DND-41 (cell line): ENCODE data around the gene C17orf107.

ENCODE experiments used
- EZH2 ChIP-seq: IDR thresholded peaks from 3 replicates; pipeline ENCODE4 v1.6.1; 2012; ENCODE audit warnings: borderline replicate concordance, low read depth, mild to moderate bottlenecking, moderate library complexity, low read length, inconsistent platforms; ENCODE audit not compliant: severe bottlenecking
- TF ChIP-seq, protein P1 (sequence below): IDR thresholded peaks from 2 replicates; pipeline ENCODE4 v1.5.1; 2012; ENCODE audit warnings: borderline replicate concordance, low read length, moderate library complexity, mild to moderate bottlenecking; ENCODE audit not compliant: poor library complexity, severe bottlenecking; ENCODE audit errors: extremely low read depth

GRCh38 chr17:4897198-4897687 lies 2.1 kb upstream of the C17orf107 start:
- TF ChIP-seq, protein P1, sequence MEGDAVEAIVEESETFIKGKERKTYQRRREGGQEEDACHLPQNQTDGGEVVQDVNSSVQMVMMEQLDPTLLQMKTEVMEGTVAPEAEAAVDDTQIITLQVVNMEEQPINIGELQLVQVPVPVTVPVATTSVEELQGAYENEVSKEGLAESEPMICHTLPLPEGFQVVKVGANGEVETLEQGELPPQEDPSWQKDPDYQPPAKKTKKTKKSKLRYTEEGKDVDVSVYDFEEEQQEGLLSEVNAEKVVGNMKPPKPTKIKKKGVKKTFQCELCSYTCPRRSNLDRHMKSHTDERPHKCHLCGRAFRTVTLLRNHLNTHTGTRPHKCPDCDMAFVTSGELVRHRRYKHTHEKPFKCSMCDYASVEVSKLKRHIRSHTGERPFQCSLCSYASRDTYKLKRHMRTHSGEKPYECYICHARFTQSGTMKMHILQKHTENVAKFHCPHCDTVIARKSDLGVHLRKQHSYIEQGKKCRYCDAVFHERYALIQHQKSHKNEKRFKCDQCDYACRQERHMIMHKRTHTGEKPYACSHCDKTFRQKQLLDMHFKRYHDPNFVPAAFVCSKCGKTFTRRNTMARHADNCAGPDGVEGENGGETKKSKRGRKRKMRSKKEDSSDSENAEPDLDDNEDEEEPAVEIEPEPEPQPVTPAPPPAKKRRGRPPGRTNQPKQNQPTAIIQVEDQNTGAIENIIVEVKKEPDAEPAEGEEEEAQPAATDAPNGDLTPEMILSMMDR = no peak
- no peak for TF ChIP-seq EZH2
